Activated CD4-positive, alpha-beta T cell treated with anti-CD3 and anti-CD28 coated beads, Interleukin-10, Interleukin-2, amounts not matched to agents 100 ng/mL and 50 ng/mL, durations not matched to agents 16 hours and 8 hours (primary cell): Measurements from ENCODE around the gene EXOC8.

Source experiments
- DNase-seq: peaks from one replicate; pipeline ENCODE4 v3.0.0-alpha.2; 2020

Gene EXOC8

GRCh38 chr1:231337472-231338269 is at the start of gene EXOC8:
Gene EXOC8, minus strand, starts transcription at chr1:231337852. Its CDS starts 107 bp downstream, at chr1:231337745.
- DNase-seq = peak; percentile 98

- no peak for DNase-seq
Observed at GRCh38 chr1:231386466-231386865, 48.8 kb upstream of the EXOC8 start.

GRCh38 chr1:231385416-231385748 is 47.7 kb upstream of the EXOC8 start:
- no peak for DNase-seq

GRCh38 chr1:231384696-231385415 is 47.2 kb upstream of the EXOC8 start:
- no peak for DNase-seq

- DNase-seq = no peak
Observed at GRCh38 chr1:231383159-231383860, 45.7 kb upstream of the EXOC8 start.

GRCh38 chr1:231382426-231382825 is 44.8 kb upstream of the EXOC8 start:
- DNase-seq = no peak

- no peak for DNase-seq
Observed at GRCh38 chr1:231381729-231382128, 44.1 kb upstream of the EXOC8 start.

GRCh38 chr1:231376875-231377549 is 39.4 kb upstream of the EXOC8 start:
- DNase-seq = peak; percentile 48

- DNase-seq = no peak
Observed at GRCh38 chr1:231376101-231376500, 38.4 kb upstream of the EXOC8 start.

GRCh38 chr1:231374394-231374793 is 36.7 kb upstream of the EXOC8 start:
- DNase-seq = no peak

- no peak for DNase-seq
Observed at GRCh38 chr1:231372501-231372900, 34.8 kb upstream of the EXOC8 start.

GRCh38 chr1:231369282-231369681 is 31.6 kb upstream of the EXOC8 start:
- DNase-seq = no peak

- no peak for DNase-seq
Observed at GRCh38 chr1:231364192-231364591, 26.5 kb upstream of the EXOC8 start.

GRCh38 chr1:231363624-231364023 is 26.0 kb upstream of the EXOC8 start:
- DNase-seq = no peak

- DNase-seq = no peak
Observed at GRCh38 chr1:231362325-231362724, 24.7 kb upstream of the EXOC8 start.

- no peak for DNase-seq
Observed at GRCh38 chr1:231359113-231359512, 21.5 kb upstream of the EXOC8 start.

GRCh38 chr1:231357831-231358354 is 20.2 kb upstream of the EXOC8 start:
- peak; percentile 70 for DNase-seq

- no peak for DNase-seq
Observed at GRCh38 chr1:231357187-231357772, 19.6 kb upstream of the EXOC8 start.

- DNase-seq = no peak
Observed at GRCh38 chr1:231355171-231355570, 17.5 kb upstream of the EXOC8 start.

- no peak for DNase-seq
Observed at GRCh38 chr1:231354330-231355020, 16.8 kb upstream of the EXOC8 start.

GRCh38 chr1:231353086-231353485 is 15.4 kb upstream of the EXOC8 start:
- DNase-seq = no peak

- DNase-seq = no peak
Observed at GRCh38 chr1:231351816-231352215, 14.2 kb upstream of the EXOC8 start.
